MG63 (cell line): Measurements from ENCODE around the gene WDR36. TPM values are rescaled to one million over a fixed set of nuclear protein-coding genes. Genes with fewer than 3 reads are reported as not detected.
A peak's percentile ranks its signal among the peaks of the same experiment; 100 is the strongest.
"Not testable (repeated sequence)": the region's sequence is repeated elsewhere in the genome, so short reads cannot be mapped to it uniquely, and the experiment has no call there.

Experiments
- DNase-seq: peaks from one replicate; pipeline ENCODE4 v3.0.0-alpha.2; 2020
- H3K27me3 ChIP-seq: fragments of 250-450 bp; sonication (Bioruptor Pico); 2 replicates; pipeline ENCODE4 v1.5.1; 2020; ENCODE audit warnings: mild to moderate bottlenecking, moderate library complexity
- H3K36me3 ChIP-seq: fragments of 250-450 bp; sonication (Bioruptor Pico); 2 replicates; pipeline ENCODE4 v1.5.1; 2020; ENCODE audit warnings: mild to moderate bottlenecking, moderate library complexity
- H3K4me3 ChIP-seq: fragments of 250-450 bp; sonication (Bioruptor Pico); 2 replicates; pipeline ENCODE4 v1.5.1; 2020; ENCODE audit warnings: mild to moderate bottlenecking, moderate library complexity
- H3K9me3 ChIP-seq: fragments of 250-450 bp; sonication (Bioruptor Pico); 2 replicates; pipeline ENCODE4 v1.5.1; 2020; ENCODE audit warnings: mild to moderate bottlenecking, moderate library complexity
- total RNA-seq: library from RNA; depleted of rRNA; stranded (reverse); fragments of >200 nt; shearing (Covaris generic); gene quantifications from 2 replicates; pipeline ENCODE4 v1.2.3, GENCODE V29; 2014; ENCODE audit warnings: low replicate concordance

Gene WDR36
- total RNA-seq, 1 experiment from 2014 or later: 36.4 TPM

GRCh38 chr5:111126896-111127295, 34.7 kb downstream of the WDR36 start:
- no peak overlapping the region for H3K4me3 ChIP-seq
- DNase-seq: no peak
- peaks cover 57% of the 10 kb centered on the region for H3K36me3 ChIP-seq
- H3K9me3 ChIP-seq: no peaks in the 10 kb centered on the region
- H3K27me3 ChIP-seq: no peaks in the 10 kb centered on the region

- Histone ChIP-seq H3K4me3 (no peak overlapping the region), H3K36me3 (peaks cover 50% of the 10 kb centered on the region), H3K9me3 (no peaks in the 10 kb centered on the region), H3K27me3 (no peaks in the 10 kb centered on the region)
- no peak for DNase-seq
These were observed 35.5 kb downstream of the WDR36 start for GRCh38 chr5:111127453-111128195.

GRCh38 chr5:111129938-111130337, 37.8 kb downstream of the WDR36 start:
- no peak for DNase-seq

DNA sequence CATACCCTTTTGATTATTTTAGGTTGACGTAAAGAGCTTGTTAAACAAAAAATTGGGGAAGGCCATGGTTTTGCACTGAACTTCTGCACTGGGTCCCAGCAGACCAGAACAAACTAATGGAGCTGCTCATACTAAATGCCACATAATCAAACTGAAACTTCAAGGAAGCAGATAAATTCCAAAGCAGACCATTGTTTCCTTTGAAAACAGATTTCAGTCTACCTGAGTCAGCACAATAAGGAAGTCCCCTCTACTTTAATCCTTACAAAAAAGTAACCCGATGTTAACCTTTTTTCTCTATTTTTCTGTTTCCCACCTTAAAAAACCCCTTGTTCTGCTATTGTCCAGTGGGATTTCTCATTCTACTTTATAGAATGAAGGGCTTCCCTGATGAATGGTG, 39.2 kb downstream of the WDR36 start:
- H3K9me3 ChIP-seq: no peaks in the 10 kb centered on the region
- DNase-seq: no peak
- no peaks in the 10 kb centered on the region for H3K27me3 ChIP-seq
- no peak overlapping the region for H3K4me3 ChIP-seq
- H3K36me3 ChIP-seq: peaks cover 15% of the 10 kb centered on the region

More at GRCh38 chr5:111129938-111130337, 37.8 kb downstream of the WDR36 start:
- Histone ChIP-seq H3K36me3 (peaks cover 29% of the 10 kb centered on the region), H3K4me3 (no peak overlapping the region), H3K27me3 (no peaks in the 10 kb centered on the region), H3K9me3 (no peaks in the 10 kb centered on the region)

DNA sequence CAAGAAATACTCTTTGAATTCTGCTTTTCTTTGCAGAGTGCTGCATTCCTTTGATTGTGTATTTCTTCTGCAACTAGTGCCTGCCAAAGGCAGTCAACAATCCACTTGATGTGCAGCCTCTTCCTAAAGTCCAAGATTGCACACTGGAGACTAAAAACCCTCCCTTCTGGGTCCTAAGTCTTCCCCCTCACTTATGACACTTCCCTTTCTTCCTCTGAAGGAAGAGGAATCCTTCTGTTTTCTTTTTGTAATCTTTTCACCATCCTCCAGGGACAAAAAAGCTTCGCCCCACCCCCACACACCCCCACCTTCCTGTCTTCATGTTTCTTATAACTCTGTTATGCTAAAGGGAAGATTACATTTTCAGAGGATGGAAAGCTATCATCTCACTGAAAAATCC, 39.9 kb downstream of the WDR36 start:
- Histone ChIP-seq H3K27me3 (no peaks in the 10 kb centered on the region), H3K4me3 (no peak overlapping the region), H3K36me3 (peaks cover 8% of the 10 kb centered on the region), H3K9me3 (no peaks in the 10 kb centered on the region)
- no peak for DNase-seq

DNA sequence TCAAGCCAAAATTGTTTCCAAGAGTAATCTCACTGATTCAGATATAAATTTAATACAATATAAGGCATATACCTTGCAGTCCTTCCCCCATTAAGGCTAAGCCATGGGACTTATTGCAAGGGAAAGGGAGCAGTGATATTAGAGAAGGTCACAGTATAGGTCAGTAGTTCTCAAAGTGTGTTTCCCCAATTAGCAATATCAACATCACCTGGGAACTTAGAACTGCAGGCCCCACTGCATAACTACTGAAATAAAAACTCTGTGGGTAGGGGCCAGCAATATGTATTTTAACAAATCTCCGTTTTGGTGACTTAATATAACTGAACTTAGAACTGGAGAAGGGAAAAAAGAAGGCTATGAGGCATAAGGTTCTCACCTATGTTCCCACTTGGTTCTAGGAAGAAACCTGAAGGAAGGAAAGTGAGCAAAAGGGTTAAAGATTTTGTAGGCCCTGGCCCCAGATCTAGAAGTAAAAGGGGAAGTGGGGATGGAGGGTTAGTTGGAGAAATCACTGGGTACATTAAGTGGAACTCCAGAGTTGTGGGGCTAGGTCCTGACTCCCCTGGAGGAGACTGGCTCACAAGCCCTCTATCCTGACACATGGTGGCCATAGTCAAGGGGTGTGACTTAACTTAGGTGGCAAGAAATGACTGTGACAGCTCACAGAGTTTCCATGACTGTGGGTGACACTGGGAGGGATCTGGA, 40.7 kb downstream of the WDR36 start:
- no peaks in the 10 kb centered on the region for H3K27me3 ChIP-seq
- peaks cover 2% of the 10 kb centered on the region for H3K36me3 ChIP-seq
- no peaks in the 10 kb centered on the region for H3K9me3 ChIP-seq
- DNase-seq: no peak
- H3K4me3 ChIP-seq: no peak overlapping the region

GRCh38 chr5:111133436-111133751, 41.2 kb downstream of the WDR36 start:
- Histone ChIP-seq H3K36me3 (no peaks in the 10 kb centered on the region; the same call in 1 of the 2 replicates), H3K4me3 (no peak overlapping the region), H3K9me3 (no peaks in the 10 kb centered on the region), H3K27me3 (no peaks in the 10 kb centered on the region)
- peak; percentile 35 for DNase-seq

GRCh38 chr5:111134087-111134486, 41.9 kb downstream of the WDR36 start:
- DNase-seq: peak; percentile 72
- Histone ChIP-seq H3K4me3 (no peak overlapping the region), H3K36me3 (no peaks in the 10 kb centered on the region; the same call in 1 of the 2 replicates), H3K9me3 (no peaks in the 10 kb centered on the region), H3K27me3 (no peaks in the 10 kb centered on the region)

DNA sequence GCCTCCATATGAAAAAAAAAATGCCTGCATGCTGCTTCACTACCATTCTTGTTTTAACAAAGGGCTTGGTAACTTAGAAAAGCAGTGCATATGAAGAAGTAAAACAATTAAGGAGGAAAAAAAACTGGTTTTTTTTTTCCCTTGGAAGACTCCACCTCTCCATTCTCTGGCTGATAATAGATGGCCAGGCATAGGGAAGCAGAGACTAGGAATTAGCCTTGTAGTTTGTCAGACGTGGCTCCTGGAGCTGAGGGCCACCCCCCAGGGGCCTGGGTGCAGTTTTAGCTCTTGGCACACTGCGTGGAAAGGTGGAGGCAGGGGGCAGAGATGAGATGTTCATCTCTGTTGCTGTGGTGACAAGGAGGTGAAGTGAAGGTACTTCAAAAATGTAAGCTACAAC, 42.7 kb downstream of the WDR36 start:
- no peak for DNase-seq
- Histone ChIP-seq H3K9me3 (no peaks in the 10 kb centered on the region), H3K36me3 (no peaks in the 10 kb centered on the region; the same call in 1 of the 2 replicates), H3K27me3 (no peaks in the 10 kb centered on the region), H3K4me3 (no peak overlapping the region)

DNA sequence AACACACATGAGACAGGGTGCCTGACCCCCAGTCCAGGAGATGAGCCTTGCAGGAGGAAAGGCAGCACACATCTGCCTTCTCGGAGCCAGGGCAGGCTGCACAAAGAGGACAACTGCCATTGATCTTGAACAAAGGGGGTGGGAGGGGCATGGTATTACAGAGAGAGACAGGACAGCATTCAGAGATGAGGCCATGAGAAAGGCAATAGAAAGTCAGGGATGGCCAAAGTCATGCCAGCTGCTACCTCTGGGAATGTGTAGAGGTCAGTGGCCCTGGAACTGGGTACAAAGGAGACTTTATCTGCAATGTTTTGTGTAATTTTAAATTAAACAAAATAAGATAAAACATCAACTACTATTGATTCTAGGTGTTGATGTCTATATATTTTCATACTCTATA, 43.2 kb downstream of the WDR36 start:
- Histone ChIP-seq H3K4me3 (no peak overlapping the region), H3K36me3 (no peaks in the 10 kb centered on the region), H3K9me3 (no peaks in the 10 kb centered on the region), H3K27me3 (no peaks in the 10 kb centered on the region)
- no peak for DNase-seq

DNA sequence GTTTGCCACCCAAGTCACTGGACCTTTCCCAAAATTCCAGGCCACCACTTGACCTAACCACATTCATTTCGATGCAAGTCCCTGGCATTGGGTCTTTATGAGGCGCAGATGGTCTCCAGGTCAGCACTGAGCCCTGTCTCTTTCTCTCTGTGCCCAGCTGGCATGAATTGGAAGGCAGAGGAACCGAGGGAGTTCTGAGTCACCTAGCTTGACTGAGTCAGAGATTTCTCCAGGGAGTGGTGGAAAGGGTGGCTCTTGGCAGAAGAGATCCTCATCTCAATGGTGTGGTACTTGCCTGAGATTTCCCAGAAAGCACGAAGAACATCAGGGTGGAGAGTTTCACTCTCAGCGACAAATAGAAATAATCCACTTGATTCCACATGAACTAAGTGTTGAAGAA, 43.8 kb downstream of the WDR36 start:
- H3K4me3 ChIP-seq: no peak overlapping the region
- no peaks in the 10 kb centered on the region for H3K9me3 ChIP-seq
- H3K36me3 ChIP-seq: no peaks in the 10 kb centered on the region
- H3K27me3 ChIP-seq: no peaks in the 10 kb centered on the region
- DNase-seq: peak; percentile 88

- Histone ChIP-seq H3K4me3 (no peak overlapping the region), H3K36me3 (no peaks in the 10 kb centered on the region), H3K9me3 (no peaks in the 10 kb centered on the region), H3K27me3 (no peaks in the 10 kb centered on the region)
- DNase-seq: no peak
These were observed 45.9 kb downstream of the WDR36 start for GRCh38 chr5:111138096-111138495.

GRCh38 chr5:111141471-111141870, 49.3 kb downstream of the WDR36 start:
- not testable (repeated sequence) for DNase-seq, H3K9me3 ChIP-seq, H3K36me3 ChIP-seq, H3K4me3 ChIP-seq, H3K27me3 ChIP-seq

GRCh38 chr5:111142932-111143331, 50.8 kb downstream of the WDR36 start:
- no peak for DNase-seq
- no peak overlapping the region for H3K4me3 ChIP-seq
- H3K9me3 ChIP-seq: no peaks in the 10 kb centered on the region
- H3K27me3 ChIP-seq: no peaks in the 10 kb centered on the region
- no peaks in the 10 kb centered on the region for H3K36me3 ChIP-seq

DNA sequence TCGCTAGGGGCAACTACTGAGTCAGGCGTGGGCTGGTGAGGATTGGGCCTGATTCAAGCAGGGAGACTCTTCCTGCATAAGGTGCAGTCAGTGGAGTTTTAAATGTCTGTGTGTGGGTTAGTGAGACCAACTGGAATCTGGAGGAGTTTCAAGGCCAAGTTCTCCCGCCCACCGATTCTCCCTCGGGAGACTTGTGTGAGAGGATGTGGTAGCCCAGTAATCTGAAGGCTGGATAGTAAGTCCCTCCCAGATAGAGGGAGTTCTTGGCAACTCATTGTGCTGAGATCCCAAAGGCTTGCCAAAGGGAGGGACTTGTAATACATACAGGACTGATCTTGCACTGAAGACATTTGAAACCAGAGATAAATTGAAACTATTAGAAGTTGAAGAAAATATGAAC, 51.8 kb downstream of the WDR36 start:
- Histone ChIP-seq H3K4me3 (no peak overlapping the region), H3K36me3 (no peaks in the 10 kb centered on the region), H3K27me3 (no peaks in the 10 kb centered on the region), H3K9me3 (no peaks in the 10 kb centered on the region)
- DNase-seq: peak; percentile 94

- DNase-seq: no peak
- Histone ChIP-seq H3K36me3 (no peaks in the 10 kb centered on the region), H3K9me3 (no peaks in the 10 kb centered on the region), H3K4me3 (no peak overlapping the region), H3K27me3 (no peaks in the 10 kb centered on the region)
These were observed 52.3 kb downstream of the WDR36 start for GRCh38 chr5:111144352-111144930.

GRCh38 chr5:111146053-111146452, 53.9 kb downstream of the WDR36 start:
- DNase-seq: no peak
- no peaks in the 10 kb centered on the region for H3K27me3 ChIP-seq
- H3K4me3 ChIP-seq: no peak overlapping the region
- H3K36me3 ChIP-seq: no peaks in the 10 kb centered on the region
- no peaks in the 10 kb centered on the region for H3K9me3 ChIP-seq

GRCh38 chr5:111147502-111147901, 55.4 kb downstream of the WDR36 start:
- H3K36me3 ChIP-seq: no peaks in the 10 kb centered on the region
- DNase-seq: no peak
- H3K4me3 ChIP-seq: no peak overlapping the region

More at GRCh38 chr5:111147502-111147901, 55.4 kb downstream of the WDR36 start:
- no peaks in the 10 kb centered on the region for H3K9me3 ChIP-seq
- H3K27me3 ChIP-seq: no peaks in the 10 kb centered on the region
